Nephron progenitor cell (in vitro differentiated cells): ENCODE results near the gene GTPBP4.

Source experiments
- DNase-seq: peaks from one replicate; pipeline ENCODE4 v3.0.0; 2021
- H3K27ac Mint-ChIP-seq: 2 replicates; pipeline ENCODE4 v1.8.0; 2021; ENCODE audit warnings: mild to moderate bottlenecking, moderate library complexity, mixed read lengths
- H3K27me3 Mint-ChIP-seq: 2 replicates; pipeline ENCODE4 v1.8.0; 2021; ENCODE audit warnings: mild to moderate bottlenecking, low read depth, mixed read lengths; ENCODE audit not compliant: poor library complexity
- H3K36me3 Mint-ChIP-seq: 2 replicates; pipeline ENCODE4 v1.8.0; 2021; ENCODE audit warnings: low read depth, mixed read lengths
- H3K4me1 Mint-ChIP-seq: 2 replicates; pipeline ENCODE4 v1.8.0; 2021; ENCODE audit warnings: mixed read lengths
- H3K4me3 Mint-ChIP-seq: 2 replicates; pipeline ENCODE4 v1.8.0; 2021; ENCODE audit warnings: mild to moderate bottlenecking, moderate library complexity, mixed read lengths
- H3K9me3 Mint-ChIP-seq: 2 replicates; pipeline ENCODE4 v1.8.0; 2021; ENCODE audit warnings: mild to moderate bottlenecking, moderate library complexity, mixed read lengths
- TF ChIP-seq, protein P1 (sequence below): fragments of 200-600 bp; sonication (generic); IDR thresholded peaks from 2 replicates; pipeline ENCODE4 v1.5.0; 2021; ENCODE audit warnings: antibody characterized with exemption

GTPBP4 gene

DNA sequence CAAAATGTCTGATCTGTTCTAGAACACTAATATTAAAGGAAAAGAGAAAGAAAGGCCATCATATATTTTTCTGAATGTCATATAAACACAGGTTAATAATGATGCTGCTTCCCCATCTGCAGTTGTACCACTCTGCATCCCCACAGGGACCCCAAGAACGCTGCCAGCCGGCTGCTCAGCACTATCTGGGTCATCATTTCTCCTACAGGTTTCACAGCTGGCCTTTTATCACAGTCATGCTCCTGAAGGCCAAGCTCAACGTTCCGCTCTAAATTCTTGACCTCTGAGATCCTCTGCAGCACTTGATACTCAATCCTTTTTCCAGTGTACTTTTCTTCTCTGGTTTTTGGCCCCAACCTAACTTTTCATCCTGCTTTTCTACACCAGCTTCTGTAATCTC is 55.9 kb downstream of the GTPBP4 start:
- Mint-ChIP-seq H3K27ac (peak overlapping the region; percentile 93), H3K27me3 (no peaks in the 10 kb centered on the region), H3K36me3 (peaks cover 67% of the 10 kb centered on the region), H3K4me3 (peak overlapping the region; percentile 79), H3K9me3 (no peaks in the 10 kb centered on the region), H3K4me1 (peaks cover 40% of the 10 kb centered on the region)
- DNase-seq = no peak
- TF ChIP-seq, protein P1, sequence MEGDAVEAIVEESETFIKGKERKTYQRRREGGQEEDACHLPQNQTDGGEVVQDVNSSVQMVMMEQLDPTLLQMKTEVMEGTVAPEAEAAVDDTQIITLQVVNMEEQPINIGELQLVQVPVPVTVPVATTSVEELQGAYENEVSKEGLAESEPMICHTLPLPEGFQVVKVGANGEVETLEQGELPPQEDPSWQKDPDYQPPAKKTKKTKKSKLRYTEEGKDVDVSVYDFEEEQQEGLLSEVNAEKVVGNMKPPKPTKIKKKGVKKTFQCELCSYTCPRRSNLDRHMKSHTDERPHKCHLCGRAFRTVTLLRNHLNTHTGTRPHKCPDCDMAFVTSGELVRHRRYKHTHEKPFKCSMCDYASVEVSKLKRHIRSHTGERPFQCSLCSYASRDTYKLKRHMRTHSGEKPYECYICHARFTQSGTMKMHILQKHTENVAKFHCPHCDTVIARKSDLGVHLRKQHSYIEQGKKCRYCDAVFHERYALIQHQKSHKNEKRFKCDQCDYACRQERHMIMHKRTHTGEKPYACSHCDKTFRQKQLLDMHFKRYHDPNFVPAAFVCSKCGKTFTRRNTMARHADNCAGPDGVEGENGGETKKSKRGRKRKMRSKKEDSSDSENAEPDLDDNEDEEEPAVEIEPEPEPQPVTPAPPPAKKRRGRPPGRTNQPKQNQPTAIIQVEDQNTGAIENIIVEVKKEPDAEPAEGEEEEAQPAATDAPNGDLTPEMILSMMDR = no peak

DNA sequence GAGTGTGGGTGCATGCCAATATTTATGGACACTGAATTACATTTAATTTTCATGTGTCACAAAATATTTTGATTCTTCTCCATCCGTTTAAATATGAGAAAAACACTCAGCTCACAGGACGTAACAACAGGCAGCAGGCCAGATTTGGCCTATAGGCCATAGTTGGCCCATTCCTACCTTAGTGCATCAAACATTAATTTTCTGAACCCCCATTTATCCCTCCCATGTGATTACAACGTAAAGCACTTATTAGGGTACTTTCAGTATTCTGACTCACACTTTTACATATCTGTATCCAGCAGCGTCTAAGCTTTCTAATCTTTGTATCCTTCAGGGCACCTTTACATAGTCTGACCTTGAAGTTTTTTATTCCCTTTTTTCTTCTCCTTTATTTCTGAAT is 56.7 kb downstream of the GTPBP4 start:
- Mint-ChIP-seq H3K4me3 (peak overlapping the region; percentile 79), H3K27ac (peak overlapping the region; percentile 93), H3K4me1 (peaks cover 40% of the 10 kb centered on the region), H3K9me3 (no peaks in the 10 kb centered on the region), H3K36me3 (peaks cover 66% of the 10 kb centered on the region), H3K27me3 (no peaks in the 10 kb centered on the region)
- TF ChIP-seq, protein P1 = no peak
- no peak for DNase-seq

DNA sequence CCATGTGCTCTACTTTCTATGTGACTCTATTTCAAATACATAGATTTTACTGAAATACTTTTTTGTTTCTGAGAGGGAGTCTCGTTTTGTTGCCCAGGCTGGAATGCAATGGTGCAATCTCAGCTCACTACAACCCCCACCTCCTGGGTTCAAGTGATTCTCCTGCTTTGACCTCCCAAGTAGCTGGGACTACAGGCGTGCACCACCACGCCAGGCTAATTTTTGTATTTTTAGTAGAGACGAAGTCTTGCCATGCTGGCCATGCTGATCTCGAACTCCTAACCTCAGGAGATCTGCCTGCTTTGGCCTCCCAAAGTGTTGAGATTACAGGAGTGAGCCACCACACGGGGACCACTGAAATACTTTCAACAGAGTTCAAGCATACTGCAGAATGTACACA is 57.2 kb downstream of the GTPBP4 start:
- H3K4me1 Mint-ChIP-seq = peaks cover 45% of the 10 kb centered on the region
- H3K4me3 Mint-ChIP-seq = peak overlapping the region; percentile 79
- H3K9me3 Mint-ChIP-seq = no peaks in the 10 kb centered on the region
- H3K36me3 Mint-ChIP-seq = peaks cover 62% of the 10 kb centered on the region
- DNase-seq = no peak
- TF ChIP-seq, protein P1 = no peak
- H3K27ac Mint-ChIP-seq = peak overlapping the region; percentile 93
- H3K27me3 Mint-ChIP-seq = no peaks in the 10 kb centered on the region

DNA sequence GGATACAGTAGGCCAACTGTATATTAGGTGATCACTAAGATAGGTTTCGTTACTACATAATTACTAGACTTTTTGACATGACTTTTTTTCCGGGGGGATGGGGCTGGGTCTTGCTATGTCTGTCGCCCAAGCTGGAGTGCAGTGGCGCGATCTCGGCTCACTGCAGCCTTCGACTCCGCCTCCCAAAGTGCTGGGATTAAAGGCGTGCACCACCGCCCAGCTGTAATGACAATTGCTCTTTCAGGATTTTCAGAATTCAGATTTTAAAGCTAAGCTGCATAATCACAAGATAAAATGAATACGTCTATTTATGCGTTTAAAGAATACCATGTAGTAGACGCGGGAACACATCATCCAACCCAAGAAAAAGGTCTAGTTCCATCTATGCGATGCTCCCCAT is 59.7 kb downstream of the GTPBP4 start:
- Mint-ChIP-seq H3K27ac (peak overlapping the region; percentile 100), H3K36me3 (peaks cover 63% of the 10 kb centered on the region), H3K9me3 (no peaks in the 10 kb centered on the region), H3K27me3 (no peaks in the 10 kb centered on the region), H3K4me3 (peak overlapping the region; percentile 98), H3K4me1 (peaks cover 67% of the 10 kb centered on the region)
- TF ChIP-seq, protein P1 = no peak
- DNase-seq = peak; percentile 31

DNA sequence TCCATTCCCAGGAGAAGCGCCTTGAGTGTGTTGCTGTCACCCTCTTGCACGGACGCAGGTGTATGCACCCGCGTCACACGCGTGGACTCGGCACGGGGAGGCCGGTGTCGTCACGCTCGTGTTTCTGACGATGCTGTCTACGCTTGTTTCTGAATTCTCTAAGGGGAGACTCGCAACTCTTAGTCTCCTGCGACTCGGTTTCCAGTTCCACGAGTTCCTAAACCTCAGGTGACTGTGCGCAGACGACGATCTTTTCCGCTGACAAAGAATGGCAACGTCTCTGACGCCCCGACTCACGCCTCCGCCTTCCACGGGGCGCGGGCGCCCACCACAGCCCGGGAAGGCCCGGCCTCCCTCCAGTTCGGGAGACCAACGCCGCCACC is 60.1 kb downstream of the GTPBP4 start:
- no peaks in the 10 kb centered on the region for H3K27me3 Mint-ChIP-seq
- H3K27ac Mint-ChIP-seq = peak overlapping the region; percentile 100
- H3K9me3 Mint-ChIP-seq = no peaks in the 10 kb centered on the region
- H3K36me3 Mint-ChIP-seq = peaks cover 63% of the 10 kb centered on the region
- H3K4me3 Mint-ChIP-seq = peak overlapping the region; percentile 98
- DNase-seq = no peak
- TF ChIP-seq, protein P1 = no peak
- H3K4me1 Mint-ChIP-seq = peaks cover 66% of the 10 kb centered on the region

DNA sequence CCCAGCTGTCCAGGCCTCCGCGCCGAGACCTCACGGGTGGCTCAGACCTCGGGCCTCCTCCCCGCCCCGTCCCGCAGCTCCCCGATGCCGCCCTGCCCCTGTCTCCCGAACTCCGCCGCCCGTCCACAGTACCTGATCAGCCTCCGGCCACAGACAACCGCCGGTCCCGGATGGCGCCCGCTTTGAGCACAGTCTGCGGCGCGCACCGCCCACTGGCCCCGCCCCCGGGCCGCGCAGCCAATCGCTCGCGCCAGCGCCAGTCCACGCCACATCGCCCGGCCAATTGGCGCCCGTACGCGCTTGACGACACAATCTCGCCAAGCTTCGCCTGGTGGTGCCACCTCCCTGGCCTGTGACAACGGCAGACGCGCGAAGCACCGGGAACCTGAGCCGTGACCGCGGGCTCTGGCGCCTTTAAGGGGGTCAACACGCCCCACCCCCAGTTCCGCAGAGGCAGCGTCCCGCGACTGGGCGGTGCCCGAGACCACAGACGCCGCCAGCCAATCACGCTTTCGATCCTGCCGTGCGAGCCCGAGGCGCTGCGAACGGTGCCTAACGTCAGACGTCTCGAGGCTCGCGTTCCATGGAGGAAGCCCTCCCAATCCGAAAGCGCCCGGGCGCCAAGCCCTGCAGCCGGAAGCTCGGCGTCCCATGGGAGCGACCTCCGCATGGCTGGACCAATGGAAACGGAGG is 60.6 kb downstream of the GTPBP4 start, which contains the start of gene IDI1:
TSS of gene IDI1 (minus strand) at position 388 of the 693 bp plus-strand sequence. CDS start at position 272, 116 bp downstream.
- peak within 1 kb of the TSS; percentile 98 for H3K4me3 Mint-ChIP-seq
- peaks cover 63% of the 10 kb centered on the region for H3K36me3 Mint-ChIP-seq
- TF ChIP-seq, protein P1 = no peak
- no peaks in the 10 kb centered on the region for H3K27me3 Mint-ChIP-seq
- H3K27ac Mint-ChIP-seq = peak within 1 kb of the TSS; percentile 100
- H3K9me3 Mint-ChIP-seq = no peaks in the 10 kb centered on the region
- H3K4me1 Mint-ChIP-seq = peaks cover 66% of the 10 kb centered on the region
- peak; percentile 96 for DNase-seq
